GM12878 (cell line): ENCODE measurements around the gene PTPRN2. TPM values are rescaled to one million over a fixed set of nuclear protein-coding genes. Genes with fewer than 3 reads are reported as not detected.

Source experiments
- ATAC-seq: fragments of 200-7000 bp; cut with Tn5 transposase; 3 replicates; pipeline ENCODE4 v1.9.1; 2020; ENCODE audit warnings: mild to moderate bottlenecking, moderate library complexity
- BruUV-seq: library from RNA; stranded (reverse); fragments of 400-500 nt; replicated peaks from 2 replicates; lab custom pipeline; 2021; lab: Mats Ljungman, UMichigan
- CTCF ChIA-PET: fragments of 300-600 bp; sonication (Branson Sonifier 250); formaldehyde crosslinking; extraction: SDS; loops from one replicate; lab custom pipeline; 2021; ENCODE audit warnings: inconsistent platforms; lab: Yijun Ruan, JAX
- POLR2A ChIA-PET: fragments of 350-600 bp; formaldehyde crosslinking; extraction: SDS; loops from one replicate; lab custom pipeline; 2021; ENCODE audit warnings: inconsistent platforms; lab: Charles Lee
- RAD21 ChIA-PET: fragments of 300-600 bp; sonication (Branson Sonifier 250); formaldehyde crosslinking; loops from one replicate; lab custom pipeline; 2023; ENCODE audit warnings: antibody characterized with exemption; ENCODE audit not compliant: unreplicated experiment; lab: Charles Lee
- SMC1A ChIA-PET: fragments of 300-600 bp; sonication (Branson Sonifier 250); formaldehyde crosslinking; loops from one replicate; lab custom pipeline; 2023; ENCODE audit not compliant: unreplicated experiment, uncharacterized antibody; lab: Charles Lee
- DNase-seq: peaks from one replicate; pipeline ENCODE4 v3.0.0-alpha.2; 2011; ENCODE audit warnings: low read depth, low spot score
- FAIRE-seq: peaks from 3 replicates; lab custom pipeline; 2011; peaks lifted over from hg19 to GRCh38; lab: Jason Lieb, UNC
- H2AFZ ChIP-seq: 2 replicates; pipeline ENCODE4 v1.6.0; 2011; ENCODE audit warnings: low read depth, low read length, control low read depth; ENCODE audit not compliant: control insufficient read depth
- H3K27ac ChIP-seq: 2 replicates; pipeline ENCODE4 v1.5.1; 2011; ENCODE audit warnings: control low read depth; ENCODE audit not compliant: control insufficient read depth, insufficient read depth
- H3K27me3 ChIP-seq, 2 experiments: replicated peaks in 1 of 2; 2 replicates each; pipeline versions ENCODE4 v1.6.0 to v1.6.1; 2011; ENCODE audit warnings: low read length in 1 of 2; ENCODE audit not compliant: control insufficient read depth in 2 of 2, insufficient read depth in 2 of 2
- H3K36me3 ChIP-seq, 2 experiments: 2 replicates each; pipeline ENCODE4 v1.5.1; 2011; ENCODE audit warnings: low read length in 1 of 2; ENCODE audit not compliant: control insufficient read depth in 2 of 2, insufficient read depth in 2 of 2
- H3K4me1 ChIP-seq: 2 replicates; pipeline ENCODE4 v1.6.1; 2011; ENCODE audit warnings: mild to moderate bottlenecking, low read length, moderate library complexity, mixed read lengths; ENCODE audit not compliant: control insufficient read depth, insufficient read depth
- H3K4me2 ChIP-seq: 2 replicates; pipeline ENCODE4 v1.6.0; 2011; ENCODE audit warnings: control low read depth; ENCODE audit not compliant: control insufficient read depth, insufficient read depth
- H3K4me3 ChIP-seq: fragments of 200-600 bp; sonication (generic); 2 replicates; pipeline ENCODE4 v1.5.1; 2016
- H3K79me2 ChIP-seq: 2 replicates; pipeline ENCODE4 v1.6.0; 2011; ENCODE audit warnings: low read length; ENCODE audit not compliant: control insufficient read depth, insufficient read depth
- H3K9ac ChIP-seq: 2 replicates; pipeline ENCODE4 v1.8.0; 2011; ENCODE audit warnings: low read length, control low read depth, mixed read lengths; ENCODE audit not compliant: control insufficient read depth, insufficient read depth
- H3K9me3 ChIP-seq: replicated peaks from 3 replicates; pipeline ENCODE4 v1.5.1; 2011; ENCODE audit warnings: mild to moderate bottlenecking, low read length; ENCODE audit not compliant: control insufficient read depth, insufficient read depth
- H4K20me1 ChIP-seq: 2 replicates; pipeline ENCODE4 v1.6.0; 2011; ENCODE audit not compliant: control insufficient read depth, insufficient read depth
- ASH2L ChIP-seq: fragments of 300-600, 200-600 bp; sonication (generic); IDR thresholded peaks from 2 replicates; pipeline ENCODE4 v1.6.1; 2017; ENCODE audit warnings: low read depth, mild to moderate bottlenecking, borderline replicate concordance
- IKZF1 ChIP-seq: fragments of 450-650 bp; conservative IDR thresholded peaks from 2 replicates; pipeline ENCODE4 v1.6.1; 2017; ENCODE audit warnings: antibody characterized with exemption, mild to moderate bottlenecking
- ZBED1 ChIP-seq: IDR thresholded peaks from 2 replicates; pipeline ENCODE4 v1.6.1; 2016; ENCODE audit warnings: borderline replicate concordance
- ZNF622 ChIP-seq: fragments of 450-650 bp; IDR thresholded peaks from 2 replicates; pipeline ENCODE4 v1.6.1; 2017; ENCODE audit warnings: mild to moderate bottlenecking, inconsistent platforms
- WGBS: methylation state at CpG from one replicate; pipeline ENCODE4 v1.1.6; 2016; ENCODE audit warnings: low lambda C conversion rate; ENCODE audit not compliant: insufficient replicate concordance, insufficient coverage; ENCODE audit errors: missing lambda C conversion rate; 5-methylcytosine and 5-hydroxymethylcytosine counted together
- in situ Hi-C: fragments of 300-500 bp; cut with MboI; formaldehyde crosslinking; loops from 9 replicates; pipeline ENCODE4 v1.14.3; 2018; ENCODE audit warnings: mixed read lengths
- intact Hi-C: fragments of 100-400 bp; cut with micrococcal nuclease; formaldehyde crosslinking; loops from one replicate; pipeline ENCODE4 v1.14.2; 2022; ENCODE audit not compliant: unreplicated experiment
- polyA plus RNA-seq, 11 experiments: library from polyadenylated mRNA; depleted of rRNA in 4 of 11; unstranded in 6 of 11; stranded (reverse) in 5 of 11; fragments of >200 nt; fragmentation: Nextera tagmentation in 4 of 11; fragmentation: Illumina TruSeq in 1 of 11; extraction: Ambion mirVana in 4 of 11; extraction: Trizol in 1 of 11; gene quantifications; 1 replicate in 1 of 11; 2 replicates in 10 of 11; pipeline versions ENCODE4 v1.2.1 to v1.2.3, GENCODE V29; 2011 to 2016; ENCODE audit warnings: inconsistent platforms in 2 of 11, missing spikeins in 2 of 11, low read depth in 1 of 11
- total RNA-seq, 4 experiments: library from RNA; depleted of rRNA in 3 of 4; stranded (reverse); fragments of >200 nt in 3 of 4; fragmentation: Illumina TruSeq in 1 of 4; extraction: Trizol in 1 of 4; gene quantifications; 2 replicates each; pipeline versions ENCODE4 v1.2.1 to v1.2.3, GENCODE V29; 2013 to 2021
- TF ChIP-seq, protein P1 (sequence below), 3 experiments: IDR thresholded peaks in 2 of 3; conservative IDR thresholded peaks in 1 of 3; 2 replicates each; pipeline ENCODE4 v1.5.1; 2011; ENCODE audit warnings: low read depth in 3 of 3, low read length in 3 of 3, mild to moderate bottlenecking in 3 of 3, control low read depth in 2 of 3, moderate library complexity in 2 of 3, inconsistent platforms in 1 of 3, mixed read lengths in 1 of 3; ENCODE audit not compliant: control insufficient read depth in 2 of 3, insufficient read depth in 1 of 3; ENCODE audit errors: extremely low read depth in 1 of 3
- TF ChIP-seq, protein P2 (sequence below): fragments of 150-350 bp; IDR thresholded peaks from 2 replicates; pipeline ENCODE4 v1.6.1; 2014; ENCODE audit warnings: mild to moderate bottlenecking, low read depth, low read length

PTPRN2 gene
- total and polyA plus RNA-seq, 10 of the 15 experiments (the other 5 are each of a cell fraction or from before 2014, with no cell fraction given): 5.4 TPM; not detected in 9

GRCh38 chr7:157806711-157807110 lies 780.9 kb downstream of the PTPRN2 start:
- BruUV-seq: no TSS peak
- ChIA-PET CTCF (no interaction called here), RAD21 (no interaction called here), SMC1A (no interaction called here), POLR2A (no interaction called here)
- no peak overlapping the region for H3K4me3 ChIP-seq
- H3K4me2 ChIP-seq: no peak overlapping the region
- FAIRE-seq (no peak), ATAC-seq (no peak), DNase-seq (no peak)
- intact Hi-C loops (no loop called here), in situ Hi-C loops (no loop called here)
- no peaks in the 10 kb centered on the region for H4K20me1 ChIP-seq
- H3K27ac ChIP-seq: no peak overlapping the region
- H3K4me1 ChIP-seq: no peaks in the 10 kb centered on the region
- peaks cover 1% of the 10 kb centered on the region; the same call in 1 of the 3 replicates for H3K9me3 ChIP-seq
- H3K27me3 ChIP-seq: no peaks in the 10 kb centered on the region
- H3K9ac ChIP-seq: no peak overlapping the region
- no peak overlapping the region for H2AFZ ChIP-seq
- 0% methylated on average over 4 of the region's 4 CpGs for WGBS
- H3K79me2 ChIP-seq: no peaks in the 10 kb centered on the region
- TF ChIP-seq, protein P1, sequence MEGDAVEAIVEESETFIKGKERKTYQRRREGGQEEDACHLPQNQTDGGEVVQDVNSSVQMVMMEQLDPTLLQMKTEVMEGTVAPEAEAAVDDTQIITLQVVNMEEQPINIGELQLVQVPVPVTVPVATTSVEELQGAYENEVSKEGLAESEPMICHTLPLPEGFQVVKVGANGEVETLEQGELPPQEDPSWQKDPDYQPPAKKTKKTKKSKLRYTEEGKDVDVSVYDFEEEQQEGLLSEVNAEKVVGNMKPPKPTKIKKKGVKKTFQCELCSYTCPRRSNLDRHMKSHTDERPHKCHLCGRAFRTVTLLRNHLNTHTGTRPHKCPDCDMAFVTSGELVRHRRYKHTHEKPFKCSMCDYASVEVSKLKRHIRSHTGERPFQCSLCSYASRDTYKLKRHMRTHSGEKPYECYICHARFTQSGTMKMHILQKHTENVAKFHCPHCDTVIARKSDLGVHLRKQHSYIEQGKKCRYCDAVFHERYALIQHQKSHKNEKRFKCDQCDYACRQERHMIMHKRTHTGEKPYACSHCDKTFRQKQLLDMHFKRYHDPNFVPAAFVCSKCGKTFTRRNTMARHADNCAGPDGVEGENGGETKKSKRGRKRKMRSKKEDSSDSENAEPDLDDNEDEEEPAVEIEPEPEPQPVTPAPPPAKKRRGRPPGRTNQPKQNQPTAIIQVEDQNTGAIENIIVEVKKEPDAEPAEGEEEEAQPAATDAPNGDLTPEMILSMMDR (IDR thresholded peaks at IDR 0.05 in 2 of 3, conservative IDR thresholded peaks at IDR 0.05 in 1 of 3; ENCODE audit: control insufficient read depth in 2 of 3, extremely low read depth in 1 of 3, insufficient read depth in 1 of 3, low read depth in 3 of 3, low read length in 3 of 3): no peak
- no peak for TF ChIP-seq ZBED1
- no peak for TF ChIP-seq IKZF1
- no peak for TF ChIP-seq ZNF622
- no peak for TF ChIP-seq ASH2L
- no peaks in the 10 kb centered on the region for H3K36me3 ChIP-seq

- TF ChIP-seq, protein P2, sequence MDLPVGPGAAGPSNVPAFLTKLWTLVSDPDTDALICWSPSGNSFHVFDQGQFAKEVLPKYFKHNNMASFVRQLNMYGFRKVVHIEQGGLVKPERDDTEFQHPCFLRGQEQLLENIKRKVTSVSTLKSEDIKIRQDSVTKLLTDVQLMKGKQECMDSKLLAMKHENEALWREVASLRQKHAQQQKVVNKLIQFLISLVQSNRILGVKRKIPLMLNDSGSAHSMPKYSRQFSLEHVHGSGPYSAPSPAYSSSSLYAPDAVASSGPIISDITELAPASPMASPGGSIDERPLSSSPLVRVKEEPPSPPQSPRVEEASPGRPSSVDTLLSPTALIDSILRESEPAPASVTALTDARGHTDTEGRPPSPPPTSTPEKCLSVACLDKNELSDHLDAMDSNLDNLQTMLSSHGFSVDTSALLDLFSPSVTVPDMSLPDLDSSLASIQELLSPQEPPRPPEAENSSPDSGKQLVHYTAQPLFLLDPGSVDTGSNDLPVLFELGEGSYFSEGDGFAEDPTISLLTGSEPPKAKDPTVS: no peak
- TF ChIP-seq, all 136 proteins: peak for 0
- BruUV-seq: no TSS peak
- DNase-seq (no peak), ATAC-seq (no peak), FAIRE-seq (no peak)
- no peaks in the 10 kb centered on the region for H3K79me2 ChIP-seq
- no peaks in the 10 kb centered on the region for H4K20me1 ChIP-seq
- in situ Hi-C loops (no loop called here), intact Hi-C loops (no loop called here)
- H3K4me1 ChIP-seq: no peaks in the 10 kb centered on the region
- H3K9me3 ChIP-seq: peaks cover 1% of the 10 kb centered on the region; the same call in 1 of the 3 replicates
- WGBS: 39% methylated on average over 6 of the region's 6 CpGs
- no peak overlapping the region for H3K9ac ChIP-seq
- no peaks in the 10 kb centered on the region for H3K27me3 ChIP-seq
- ChIA-PET RAD21 (no interaction called here), SMC1A (no interaction called here), CTCF (no interaction called here), POLR2A (no interaction called here)
- no peak overlapping the region for H3K4me2 ChIP-seq
- no peak overlapping the region for H2AFZ ChIP-seq
- H3K36me3 ChIP-seq: no peaks in the 10 kb centered on the region
- H3K4me3 ChIP-seq: no peak overlapping the region
- no peak overlapping the region for H3K27ac ChIP-seq
Observed at GRCh38 chr7:157805713-157806112, 781.9 kb downstream of the PTPRN2 start.
